GM19239 (cell line): Measurements from ENCODE around the gene COX6A1.
"Not testable (repeated sequence)": the region's sequence is repeated elsewhere in the genome, so short reads cannot be mapped to it uniquely, and the experiment has no call there.

Experiments used
- DNase-seq: peaks from one replicate; pipeline ENCODE4 v3.0.0; 2011; ENCODE audit warnings: low spot score; ENCODE audit not compliant: insufficient read length
- FAIRE-seq: peaks from 2 replicates; lab custom pipeline; 2011; peaks lifted over from hg19 to GRCh38; lab: Jason Lieb, UNC

Gene COX6A1

GRCh38 chr12:120463712-120464111, 25.8 kb downstream of the COX6A1 start:
- no peak for FAIRE-seq

GRCh38 chr12:120465756-120466155, 27.8 kb downstream of the COX6A1 start:
- no peak for DNase-seq
- no peak for FAIRE-seq

More at GRCh38 chr12:120463712-120464111, 25.8 kb downstream of the COX6A1 start:
- DNase-seq, result no peak

DNA sequence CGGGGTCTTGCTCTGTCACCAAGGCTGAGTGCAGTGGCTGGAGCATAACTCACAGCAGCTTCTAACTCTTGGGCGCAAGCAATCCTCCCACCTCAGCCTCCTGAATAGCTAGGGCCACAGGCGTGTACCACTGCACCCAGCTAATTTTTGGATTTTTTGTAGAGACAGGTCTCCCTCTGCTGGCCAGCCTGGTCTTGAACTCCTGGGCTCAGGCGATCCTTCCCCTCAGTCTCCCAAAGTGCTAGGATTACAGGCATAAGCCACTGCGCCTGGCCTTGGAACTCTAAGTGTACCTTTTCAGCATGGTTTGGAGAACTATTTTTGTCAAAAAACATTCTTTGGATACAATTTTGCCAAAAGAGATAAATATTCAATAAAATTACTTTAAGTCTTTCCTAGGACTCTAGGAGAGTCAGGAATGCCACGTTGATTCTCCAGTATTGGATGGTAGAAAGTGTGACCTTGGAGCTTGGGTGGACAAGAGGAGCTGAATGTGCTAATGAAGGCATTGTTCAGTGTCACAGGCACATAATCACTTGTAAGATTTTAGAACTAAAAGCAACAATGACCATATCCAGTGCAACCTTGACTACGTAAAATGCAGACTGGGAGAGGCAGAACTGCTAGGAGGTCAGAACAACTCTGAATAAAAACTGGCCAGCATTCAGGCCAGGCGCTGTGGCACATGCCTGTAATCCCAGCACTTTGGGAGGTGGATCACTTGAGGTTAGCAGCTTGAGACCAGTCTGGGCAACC, 28.8 kb downstream of the COX6A1 start:
- FAIRE-seq, result no peak
- no peak for DNase-seq

GRCh38 chr12:120467439-120467838, 29.5 kb downstream of the COX6A1 start:
- no peak for FAIRE-seq

GRCh38 chr12:120468325-120468820, 30.5 kb downstream of the COX6A1 start:
- DNase-seq, result peak; percentile 28
- no peak for FAIRE-seq

More at GRCh38 chr12:120467439-120467838, 29.5 kb downstream of the COX6A1 start:
- DNase-seq, result no peak

GRCh38 chr12:120468821-120469449, 31.0 kb downstream of the COX6A1 start:
- FAIRE-seq, result no peak
- DNase-seq, result peak; percentile 40

DNA sequence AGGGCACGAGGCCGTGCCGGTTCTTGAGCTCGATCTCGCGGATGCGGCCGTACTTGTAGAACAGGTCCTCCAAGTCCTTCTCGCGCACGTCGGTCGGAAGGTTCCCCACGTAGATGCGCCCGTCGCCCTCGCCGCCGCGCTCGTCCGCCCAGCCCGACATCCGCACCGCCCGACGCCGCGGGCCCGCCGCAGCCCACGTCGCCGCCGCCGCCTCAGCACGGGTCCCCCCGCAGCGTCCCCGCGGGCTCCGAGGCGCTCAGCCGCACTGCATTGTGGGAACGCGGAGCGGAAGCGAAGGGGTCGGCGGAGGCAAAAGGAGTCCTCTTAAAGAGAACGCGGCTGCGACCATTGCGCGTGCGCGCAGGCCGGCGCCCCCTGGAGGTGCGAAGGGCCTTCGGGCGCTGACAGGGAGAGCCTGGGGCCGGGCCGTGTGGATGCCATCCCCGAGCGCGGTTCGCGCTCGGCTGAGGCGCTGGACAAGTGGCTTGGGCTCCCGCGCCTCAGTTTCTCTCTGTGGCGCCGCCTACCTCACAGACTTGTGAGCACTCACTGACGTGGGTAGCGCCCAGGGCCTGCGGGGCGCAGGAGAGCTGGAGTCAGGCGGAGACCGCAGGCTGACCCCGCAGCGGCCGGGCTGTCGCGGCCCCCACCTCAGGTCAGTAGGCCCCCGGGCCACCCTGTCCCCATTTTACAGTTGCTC, 31.7 kb downstream of the COX6A1 start, which contains the start of gene SRSF9:
TSS of gene SRSF9 (minus strand) at position 299 of the 700 bp plus-strand sequence. CDS start at position 160, 139 bp downstream.
- FAIRE-seq (peak; percentile 81), DNase-seq (peak; percentile 99)

DNA sequence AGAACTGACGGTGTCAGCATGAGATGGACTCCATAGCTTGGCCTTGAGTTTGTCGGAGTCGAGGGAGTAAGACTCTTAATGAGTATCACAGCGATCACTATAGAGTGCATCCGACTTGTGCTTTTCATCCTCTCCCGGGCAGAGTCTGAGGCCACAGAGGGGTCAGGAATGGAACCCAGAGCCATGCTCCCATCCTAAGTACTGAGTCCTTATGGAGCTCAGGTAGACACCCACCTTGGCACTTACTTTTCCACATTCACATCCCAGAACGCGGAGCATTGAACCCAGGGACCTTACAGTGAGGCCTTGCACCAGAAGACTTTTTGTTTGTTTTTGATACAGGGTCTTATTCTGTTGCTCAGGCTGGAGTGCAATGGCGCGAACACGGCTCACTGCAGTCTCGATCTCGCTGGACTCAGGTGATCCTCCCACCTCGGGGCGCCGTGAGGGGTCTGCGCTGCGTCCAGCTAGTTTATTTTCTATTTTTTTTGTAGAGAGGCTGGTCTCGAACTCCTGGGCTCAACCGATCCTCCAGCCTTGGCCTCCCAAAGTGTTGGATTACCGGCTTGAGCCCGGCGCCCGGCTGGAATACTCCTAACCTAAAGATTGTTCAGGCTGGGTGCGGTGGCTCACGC, 32.4 kb downstream of the COX6A1 start:
- no peak for FAIRE-seq
- DNase-seq, result no peak

DNA sequence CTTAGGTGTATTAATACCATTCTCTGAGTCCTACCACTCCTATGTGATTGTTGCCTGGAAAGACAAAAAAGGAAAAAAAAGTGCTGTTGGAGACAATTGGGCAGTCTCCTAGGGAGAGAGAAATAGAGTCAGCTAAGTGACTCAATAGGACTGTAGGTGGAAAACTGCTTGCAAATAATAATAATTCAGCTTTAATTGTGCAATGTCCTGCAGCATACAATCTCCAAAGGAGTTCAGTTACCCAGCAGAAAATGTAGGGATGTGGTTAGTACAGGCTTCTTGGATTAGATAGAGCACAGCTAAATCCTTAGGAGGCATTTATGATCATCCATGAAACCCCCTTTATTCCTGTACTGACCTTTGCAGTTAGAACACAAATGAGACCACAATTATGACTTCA, 34.6 kb downstream of the COX6A1 start:
- FAIRE-seq, result no peak
- DNase-seq, result no peak

DNA sequence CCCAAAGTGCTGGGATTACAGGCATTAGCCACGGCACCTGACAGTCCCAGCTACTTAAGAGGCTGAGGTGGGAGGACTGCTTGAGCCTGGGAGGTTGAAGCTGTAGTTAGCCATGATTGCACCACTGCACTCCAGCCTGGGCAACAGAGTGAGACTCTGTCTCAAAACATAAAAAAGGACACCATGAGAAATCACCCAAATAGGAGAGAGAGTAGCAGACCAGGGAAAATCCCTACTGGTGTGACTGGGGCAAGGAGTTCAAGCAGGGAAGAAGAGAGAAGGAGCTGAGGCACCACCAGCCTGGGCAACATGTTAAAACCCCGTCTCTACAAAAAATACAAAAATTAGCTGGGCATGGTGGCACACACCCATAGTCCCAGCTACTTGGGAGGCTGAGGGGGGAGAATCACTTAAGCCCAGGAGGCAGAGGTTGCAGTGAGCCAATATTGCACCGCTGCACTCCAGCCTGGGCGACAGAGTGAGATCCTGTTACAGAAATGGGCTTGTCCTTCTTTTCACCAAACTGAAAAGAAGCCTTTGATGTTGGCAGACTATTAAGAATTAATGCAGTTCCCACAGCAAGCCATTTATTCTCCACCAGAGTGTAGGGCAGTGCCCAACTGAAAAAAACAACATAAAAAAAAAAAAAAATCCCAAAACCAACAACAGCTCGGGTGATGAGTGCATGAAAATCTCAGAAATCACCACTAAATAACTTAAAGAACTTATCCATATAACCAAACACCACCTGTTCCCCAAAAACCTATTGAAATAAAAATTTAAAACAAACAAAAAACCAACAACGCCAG, 36.1 kb downstream of the COX6A1 start:
- DNase-seq (no peak), FAIRE-seq (no peak)

DNA sequence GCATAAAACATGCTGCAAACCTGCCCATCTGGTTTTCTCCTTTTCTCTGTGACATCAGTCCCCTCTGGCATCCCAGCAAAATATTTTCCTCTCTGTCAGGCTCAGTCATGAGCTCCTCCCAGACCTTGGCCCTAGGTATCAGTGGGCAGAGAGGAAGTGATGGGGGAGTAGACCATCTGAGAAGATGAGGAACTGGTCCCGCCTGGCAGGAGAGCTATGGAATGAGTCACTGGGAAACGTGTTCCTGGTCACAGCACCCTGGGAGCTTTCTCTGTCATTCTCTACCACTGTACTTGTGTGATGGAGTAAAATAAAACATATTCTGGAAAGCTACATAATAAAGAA, 36.7 kb downstream of the COX6A1 start:
- FAIRE-seq, result no peak
- DNase-seq, result no peak

GRCh38 chr12:120475643-120476042, 37.7 kb downstream of the COX6A1 start:
- FAIRE-seq (no peak), DNase-seq (no peak)

DNA sequence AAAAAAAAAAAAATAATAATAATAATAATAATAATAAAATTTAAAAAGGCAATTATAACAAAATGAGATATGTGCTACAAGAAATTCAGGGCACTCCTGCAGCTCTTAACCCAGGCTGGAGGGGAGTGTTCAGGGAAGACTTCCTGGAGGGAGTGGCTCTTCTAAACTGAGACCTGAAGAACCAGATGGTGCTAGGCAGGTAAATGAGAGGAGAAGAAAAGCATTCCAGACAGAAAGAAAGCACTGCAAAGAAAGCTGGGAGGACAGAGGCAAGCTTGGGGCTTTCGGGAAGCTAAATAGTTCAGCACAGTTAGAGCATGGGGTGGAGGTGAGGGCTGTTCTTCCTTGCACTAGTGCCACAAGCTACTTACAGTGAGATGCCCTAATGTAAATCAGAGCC, 41.5 kb downstream of the COX6A1 start:
- DNase-seq (no peak), FAIRE-seq (no peak)

- DNase-seq, result no peak
- no peak for FAIRE-seq
These were observed 42.3 kb downstream of the COX6A1 start for GRCh38 chr12:120480211-120480610.

GRCh38 chr12:120481022-120481767, 43.3 kb downstream of the COX6A1 start:
- no peak for FAIRE-seq
- no peak for DNase-seq

- FAIRE-seq, result no peak
- DNase-seq, result no peak
These were observed 45.7 kb downstream of the COX6A1 start for GRCh38 chr12:120483621-120484020.

- no peak for DNase-seq
- FAIRE-seq, result no peak
These were observed 48.3 kb downstream of the COX6A1 start for GRCh38 chr12:120485961-120486881.

GRCh38 chr12:120487552-120487951, 49.6 kb downstream of the COX6A1 start:
- not testable (repeated sequence) for FAIRE-seq, DNase-seq
